Measurements from ENCODE around the gene FLNB. TPM values are rescaled to one million over a fixed set of nuclear protein-coding genes. Genes with fewer than 3 reads are reported as not detected.

The FLNB gene
- total and polyA plus RNA-seq, 2 of the 13 experiments (the other 11 are each of a cell fraction or from before 2014, with no cell fraction given): 106 to 130 TPM

- TF ChIP-seq E2F1 (CRISPR knock-in tag; IDR thresholded peaks at IDR 0.05) (no peak), GFI1 (CRISPR knock-in tag; IDR thresholded peaks at IDR 0.05; ENCODE audit: borderline replicate concordance) (peak; percentile 45; the same call in 1 of the 2 replicates), KIAA2018 (CRISPR knock-in tag; IDR thresholded peaks at IDR 0.05; ENCODE audit: borderline replicate concordance) (no peak), ZNF260 (CRISPR knock-in tag; IDR thresholded peaks at IDR 0.05; ENCODE audit: borderline replicate concordance, low read depth) (no peak), POLR2A (IDR thresholded peaks at IDR 0.05; ENCODE audit: insufficient read depth in 1 of 2, low read depth in 2 of 2, low read length in 2 of 2) (no peak), KDM5B (CRISPR knock-in tag; IDR thresholded peaks at IDR 0.05; ENCODE audit: borderline replicate concordance) (peak; percentile 67; the same call in 1 of the 2 replicates), ZNF543 (CRISPR knock-in tag; IDR thresholded peaks at IDR 0.05) (0 out of 2 replicates have a peak, but pooled peaks have one; percentile 38), ZFP90 (CRISPR knock-in tag; IDR thresholded peaks at IDR 0.05; ENCODE audit: borderline replicate concordance) (no peak), MXI1 (IDR thresholded peaks at IDR 0.05; ENCODE audit: borderline replicate concordance, low read depth, low read length) (peak; percentile 80; the same call in 1 of the 3 replicates), ZNF672 (CRISPR knock-in tag; IDR thresholded peaks at IDR 0.05) (no peak), NFYC (CRISPR knock-in tag; IDR thresholded peaks at IDR 0.05) (no peak), ZNF639 (CRISPR knock-in tag; conservative IDR thresholded peaks at IDR 0.05) (no peak)
Measured at GRCh38 chr3:58071480-58071971, 63.3 kb downstream of the FLNB start (continued).
